Ovary (tissue), 3 donors: ENCODE data around the gene TARS3.
"Not testable (repeated sequence)": the region's sequence is repeated elsewhere in the genome, so short reads cannot be mapped to it uniquely, and the experiment has no call there.

Experiments used
- EP300 ChIP-seq: sonication (generic); formaldehyde crosslinking; IDR thresholded peaks from one replicate; pipeline ENCODE4 v1.6.1; 2017; ENCODE audit warnings: antibody characterized with exemption
- TF ChIP-seq, protein P1 (sequence below), 3 donors: fragments of 450-650 bp in 2 of 3; fragments of 200-600 bp in 1 of 3; IDR thresholded peaks; one replicate each; pipeline versions ENCODE4 v1.5.1 to v1.8.0; 2016 to 2022; ENCODE audit warnings: antibody characterized with exemption in 3 of 3, mild to moderate bottlenecking in 1 of 3
- donor health status: DM: no; HTN: no; CAD: no.

DNA sequence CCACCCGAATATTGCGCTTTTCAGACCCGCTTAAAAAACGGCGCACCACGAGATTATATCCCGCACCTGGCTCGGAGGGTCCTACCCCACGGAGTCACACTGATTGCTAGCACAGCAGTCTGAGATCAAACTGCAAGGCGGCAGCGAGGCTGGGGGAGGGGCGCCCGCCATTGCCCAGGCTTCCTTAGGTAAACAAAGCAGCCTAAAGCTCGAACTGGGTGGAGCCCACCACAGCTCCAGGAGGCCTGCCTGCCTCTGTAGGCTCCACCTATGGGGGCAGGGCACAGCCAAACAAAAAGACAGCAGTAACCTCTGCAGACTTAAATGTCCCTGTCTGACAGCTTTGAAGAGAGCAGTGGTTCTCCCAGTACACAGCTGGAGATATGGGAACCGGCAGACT, 97.5 kb downstream of the TARS3 start:
- TF ChIP-seq, protein P1, sequence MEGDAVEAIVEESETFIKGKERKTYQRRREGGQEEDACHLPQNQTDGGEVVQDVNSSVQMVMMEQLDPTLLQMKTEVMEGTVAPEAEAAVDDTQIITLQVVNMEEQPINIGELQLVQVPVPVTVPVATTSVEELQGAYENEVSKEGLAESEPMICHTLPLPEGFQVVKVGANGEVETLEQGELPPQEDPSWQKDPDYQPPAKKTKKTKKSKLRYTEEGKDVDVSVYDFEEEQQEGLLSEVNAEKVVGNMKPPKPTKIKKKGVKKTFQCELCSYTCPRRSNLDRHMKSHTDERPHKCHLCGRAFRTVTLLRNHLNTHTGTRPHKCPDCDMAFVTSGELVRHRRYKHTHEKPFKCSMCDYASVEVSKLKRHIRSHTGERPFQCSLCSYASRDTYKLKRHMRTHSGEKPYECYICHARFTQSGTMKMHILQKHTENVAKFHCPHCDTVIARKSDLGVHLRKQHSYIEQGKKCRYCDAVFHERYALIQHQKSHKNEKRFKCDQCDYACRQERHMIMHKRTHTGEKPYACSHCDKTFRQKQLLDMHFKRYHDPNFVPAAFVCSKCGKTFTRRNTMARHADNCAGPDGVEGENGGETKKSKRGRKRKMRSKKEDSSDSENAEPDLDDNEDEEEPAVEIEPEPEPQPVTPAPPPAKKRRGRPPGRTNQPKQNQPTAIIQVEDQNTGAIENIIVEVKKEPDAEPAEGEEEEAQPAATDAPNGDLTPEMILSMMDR (IDR thresholded peaks at IDR 0.05), result not testable (repeated sequence)
- TF ChIP-seq EP300, result not testable (repeated sequence)
